ENCODE measurements around the gene ADPRH. TPM values are rescaled to one million over a fixed set of nuclear protein-coding genes. Genes with fewer than 3 reads are reported as not detected.
"Not testable (repeated sequence)": the region's sequence is repeated elsewhere in the genome, so short reads cannot be mapped to it uniquely, and the experiment has no call there.

ADPRH gene
- 6.3 TPM for polyA plus RNA-seq (ENCODE audit: insufficient read length)
- long read RNA-seq, donor 1, partial matches to known transcripts, result 0 of 1 reads
- long read RNA-seq, donor 1, other reads (novel, unspliced or antisense), result 0 of 1 reads
- long read RNA-seq, donor 2, result 0 reads
- long read RNA-seq, donor 3, partial matches to known transcripts, result 6 of 7 reads
- long read RNA-seq, donor 3, other reads (novel, unspliced or antisense), result 0 of 7 reads
- long read RNA-seq, donor 4, result 0 reads
- long read RNA-seq, donor 5, full-length matches to known transcripts, result 4 of 4 reads
- long read RNA-seq, donor 5, partial matches to known transcripts, result 0 of 4 reads
- long read RNA-seq, donor 5, other reads (novel, unspliced or antisense), result 0 of 4 reads
- long read RNA-seq, donor 6, partial matches to known transcripts, result 0 of 4 reads
- long read RNA-seq, donor 6, other reads (novel, unspliced or antisense), result 0 of 4 reads
- long read RNA-seq, donor 7, result 0 reads
- long read RNA-seq, donor 8, partial matches to known transcripts, result 0 of 2 reads
- long read RNA-seq, donor 8, other reads (novel, unspliced or antisense), result 0 of 2 reads

GRCh38 chr3:119579366-119580066 is at the start of gene ADPRH:
ADPRH (plus strand) TSS chr3:119579492; CDS start chr3:119582170, 2,678 bp downstream.
- peak; percentile 86 for DNase-seq

- no peak for DNase-seq
Measured at GRCh38 chr3:119529883-119530282, 49.4 kb upstream of the ADPRH start.

DNA sequence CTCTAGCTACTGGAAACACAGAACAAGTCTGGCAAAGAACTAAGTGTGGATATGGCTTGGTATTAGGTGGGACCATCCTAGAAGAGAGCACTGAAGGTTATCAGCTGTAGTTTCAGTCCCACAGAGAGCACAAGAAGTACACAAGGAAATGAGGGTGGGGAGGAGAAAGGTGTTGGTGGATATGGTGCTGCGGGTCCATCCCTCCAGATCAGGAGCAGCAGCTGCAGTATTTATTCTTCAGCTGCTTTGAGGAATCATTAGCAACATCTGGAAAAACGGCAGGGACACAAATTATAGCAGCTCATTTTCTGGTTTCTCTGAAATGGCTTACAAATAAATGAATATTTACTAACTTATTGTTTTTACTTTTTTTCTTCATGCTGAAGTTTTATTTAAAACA is 48.8 kb upstream of the ADPRH start:
- DNase-seq, result no peak

DNA sequence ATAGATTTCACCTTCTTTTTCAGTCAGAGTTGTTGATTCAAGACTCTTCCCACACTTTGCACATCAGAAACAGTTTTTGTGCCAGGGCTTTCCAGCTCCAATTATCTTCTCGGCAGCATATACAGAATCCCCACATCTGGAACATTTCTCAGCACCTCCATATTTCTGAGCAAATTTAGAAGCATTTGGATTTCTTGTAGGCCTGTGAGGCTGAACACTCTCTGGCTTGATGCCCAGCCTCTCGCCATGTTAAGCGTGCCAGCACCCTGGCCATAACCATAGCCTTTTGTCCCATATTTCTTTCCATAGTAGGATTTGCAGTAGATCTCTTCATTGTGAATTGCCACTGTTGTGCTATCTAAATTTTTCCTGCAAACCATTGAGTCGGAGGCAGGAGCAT is 48.1 kb upstream of the ADPRH start:
- no peak for DNase-seq

DNA sequence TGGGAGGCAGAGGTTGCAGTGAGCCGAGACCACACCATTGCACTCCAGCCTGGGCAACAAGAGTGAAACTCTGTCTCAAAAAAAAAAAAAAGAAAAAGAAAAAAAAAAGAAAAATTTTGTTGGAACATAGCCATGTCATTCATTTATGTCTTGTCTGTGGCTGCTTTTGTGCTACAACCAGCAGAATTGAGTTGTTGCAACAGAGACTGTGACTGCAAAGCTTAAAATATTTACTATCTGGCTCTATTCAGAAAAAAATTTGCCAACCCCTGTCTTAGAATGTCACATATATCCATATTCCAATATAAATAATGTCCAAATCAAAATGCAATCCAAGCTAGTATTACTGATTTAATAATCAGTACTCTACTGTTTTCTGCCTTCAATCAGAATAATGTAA is 45.0 kb upstream of the ADPRH start:
- no peak for DNase-seq

DNA sequence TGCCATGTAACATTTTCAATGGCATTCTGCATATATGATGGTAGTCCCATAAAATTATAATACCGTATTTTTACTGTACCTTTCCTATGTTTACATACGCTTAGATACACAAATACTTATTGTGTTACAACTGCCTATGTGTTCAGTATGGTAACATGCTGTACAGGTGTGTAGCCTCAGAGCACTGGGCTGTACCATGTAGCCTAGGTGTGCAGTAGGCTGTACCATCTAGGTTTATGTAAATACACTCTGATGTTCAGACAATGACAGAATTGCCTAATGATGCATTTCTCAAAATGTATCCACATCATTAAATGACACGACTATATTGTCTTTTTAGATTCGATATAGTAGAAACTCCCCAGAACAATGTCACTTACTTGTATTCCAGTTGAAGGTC is 42.5 kb upstream of the ADPRH start:
- no peak for DNase-seq

DNA sequence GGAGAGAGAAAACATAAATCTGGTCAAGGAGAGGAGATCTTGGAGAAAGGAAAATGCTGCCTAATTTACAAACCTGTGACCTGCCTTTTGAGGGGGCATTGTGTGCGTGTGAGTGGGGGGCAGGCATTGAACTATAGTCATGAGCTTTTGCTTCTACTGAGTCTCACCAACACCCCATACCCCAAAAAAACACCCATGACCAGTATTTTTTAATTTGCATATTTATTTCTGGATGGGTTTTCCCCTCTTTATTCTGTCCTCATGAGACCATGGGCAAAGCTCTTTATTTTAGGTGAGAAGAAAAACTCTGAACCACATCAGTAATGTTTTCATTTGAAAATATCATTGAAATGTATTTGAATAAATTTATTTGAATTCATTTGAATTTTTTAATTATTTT is 40.5 kb upstream of the ADPRH start:
- no peak for DNase-seq

GRCh38 chr3:119541547-119541946 is 37.7 kb upstream of the ADPRH start:
- no peak for DNase-seq

DNA sequence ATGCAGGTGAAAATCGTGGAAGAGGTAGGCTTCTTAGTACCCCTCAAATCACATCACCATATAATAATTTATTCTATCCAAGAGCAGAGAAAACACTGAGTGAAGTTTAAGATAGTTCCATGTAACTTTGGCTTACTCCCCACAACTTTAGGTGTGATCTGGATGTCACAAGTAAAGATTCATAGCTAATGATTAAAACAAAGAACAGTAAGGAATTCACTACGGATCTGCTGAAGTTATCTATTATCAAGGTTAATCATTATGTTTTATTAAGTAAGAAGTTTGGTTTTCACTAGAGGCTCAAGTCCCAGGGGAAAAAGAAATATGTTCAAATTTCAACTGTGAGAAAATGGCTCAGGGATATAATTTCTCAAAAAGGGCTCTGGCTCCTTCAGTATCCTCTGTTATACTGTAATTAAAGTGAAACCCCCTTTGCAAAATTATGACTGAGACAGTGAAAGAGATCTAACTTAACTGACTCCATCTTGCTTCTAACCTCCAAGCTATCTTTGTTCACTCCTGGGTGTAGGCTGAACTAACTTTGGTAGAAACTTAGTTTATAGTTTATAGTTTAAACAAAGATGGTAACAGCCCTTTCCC is 37.0 kb upstream of the ADPRH start:
- no peak for DNase-seq

DNA sequence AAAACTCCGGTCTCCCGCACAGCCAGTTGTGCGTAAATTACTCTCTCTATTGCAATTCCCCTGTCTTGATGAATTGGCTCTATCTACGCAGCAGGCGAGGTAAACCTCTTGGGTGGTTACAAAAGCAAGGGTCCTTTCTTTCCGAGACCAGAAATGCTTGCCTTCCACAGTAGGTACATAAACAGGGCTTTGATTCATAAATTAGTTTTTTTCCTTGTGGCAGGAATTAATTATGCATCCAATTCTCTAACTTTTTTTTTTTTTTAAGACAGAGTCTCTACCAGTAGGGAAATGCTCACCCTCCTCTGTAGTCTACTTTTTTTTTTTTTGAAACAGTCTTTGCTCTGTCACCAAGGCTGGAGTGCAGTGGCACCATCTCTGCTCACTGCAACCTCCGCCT is 36.1 kb upstream of the ADPRH start:
- no peak for DNase-seq

DNA sequence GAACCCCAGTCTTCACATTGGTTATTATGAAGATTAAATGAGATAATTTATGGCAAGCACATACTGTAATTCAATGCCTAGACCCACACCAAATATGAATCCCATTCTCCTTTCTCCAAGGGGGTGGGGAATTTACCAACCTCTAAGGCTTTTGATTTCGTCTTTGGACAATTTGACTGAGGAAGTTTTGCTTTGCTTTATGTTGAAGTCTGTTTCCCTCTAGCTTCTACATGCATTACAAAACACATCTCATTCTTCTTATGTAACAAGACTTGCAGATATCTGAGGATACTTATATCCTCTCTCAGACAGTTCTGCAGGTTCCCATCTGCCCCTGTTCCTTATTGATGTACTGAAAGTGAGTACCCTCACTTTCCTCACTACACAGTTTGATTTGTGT is 32.1 kb upstream of the ADPRH start:
- no peak for DNase-seq

DNA sequence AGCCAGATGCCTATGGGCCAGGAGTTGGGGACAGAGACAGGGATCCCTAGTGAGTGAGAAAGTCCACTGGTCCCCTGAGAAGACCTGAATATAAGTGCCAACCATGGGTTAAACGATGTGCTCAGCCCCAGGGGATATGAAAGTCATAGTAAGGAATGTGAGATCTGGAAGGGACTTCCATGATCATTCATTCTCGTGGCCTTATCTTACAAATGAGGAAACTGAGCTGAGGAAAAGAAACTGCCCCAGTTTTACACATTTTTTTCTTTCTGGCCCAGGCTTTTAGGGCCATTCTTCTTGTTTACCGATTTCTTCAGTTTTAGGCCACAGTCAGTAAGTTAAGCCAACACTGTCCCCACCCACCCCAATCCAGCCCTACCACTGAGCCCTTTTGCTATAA is 31.0 kb upstream of the ADPRH start:
- no peak for DNase-seq

GRCh38 chr3:119550192-119550910 is 28.9 kb upstream of the ADPRH start:
- no peak for DNase-seq

GRCh38 chr3:119551598-119551997 is 27.7 kb upstream of the ADPRH start:
- no peak for DNase-seq

- DNase-seq, result not testable (repeated sequence)
Measured at GRCh38 chr3:119552928-119553327, 26.4 kb upstream of the ADPRH start.

DNA sequence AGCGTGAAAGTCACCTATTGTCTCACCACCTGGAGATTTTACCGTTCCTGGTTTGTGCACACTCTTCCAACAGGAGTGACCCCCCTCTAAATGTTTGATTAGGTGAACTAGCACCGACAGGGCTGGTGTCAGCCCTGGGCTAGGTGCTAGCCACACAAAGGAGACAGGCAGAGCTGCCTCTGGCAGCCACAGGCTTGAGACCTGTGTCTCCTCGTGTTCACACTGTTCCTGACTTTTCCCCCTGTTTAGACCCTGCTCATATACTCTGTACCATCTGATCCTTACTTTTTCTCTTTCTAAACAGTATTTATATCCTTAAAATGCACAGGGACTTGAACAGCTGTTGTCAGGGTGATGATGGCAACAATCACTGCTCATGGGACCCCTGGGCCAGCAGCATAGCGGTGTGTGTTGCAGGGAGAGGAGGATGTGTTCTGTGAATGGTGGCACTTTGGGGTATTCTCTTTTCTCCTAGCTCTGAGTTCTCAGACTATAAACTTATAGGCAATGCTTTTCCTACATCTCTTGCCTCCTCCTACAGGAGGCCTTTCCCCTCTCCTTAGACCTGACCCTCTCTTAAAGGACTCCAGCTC is 25.4 kb upstream of the ADPRH start:
- no peak for DNase-seq

- DNase-seq, result no peak
Measured at GRCh38 chr3:119555309-119555735, 24.0 kb upstream of the ADPRH start.

- no peak for DNase-seq
Measured at GRCh38 chr3:119555929-119556328, 23.4 kb upstream of the ADPRH start.

DNA sequence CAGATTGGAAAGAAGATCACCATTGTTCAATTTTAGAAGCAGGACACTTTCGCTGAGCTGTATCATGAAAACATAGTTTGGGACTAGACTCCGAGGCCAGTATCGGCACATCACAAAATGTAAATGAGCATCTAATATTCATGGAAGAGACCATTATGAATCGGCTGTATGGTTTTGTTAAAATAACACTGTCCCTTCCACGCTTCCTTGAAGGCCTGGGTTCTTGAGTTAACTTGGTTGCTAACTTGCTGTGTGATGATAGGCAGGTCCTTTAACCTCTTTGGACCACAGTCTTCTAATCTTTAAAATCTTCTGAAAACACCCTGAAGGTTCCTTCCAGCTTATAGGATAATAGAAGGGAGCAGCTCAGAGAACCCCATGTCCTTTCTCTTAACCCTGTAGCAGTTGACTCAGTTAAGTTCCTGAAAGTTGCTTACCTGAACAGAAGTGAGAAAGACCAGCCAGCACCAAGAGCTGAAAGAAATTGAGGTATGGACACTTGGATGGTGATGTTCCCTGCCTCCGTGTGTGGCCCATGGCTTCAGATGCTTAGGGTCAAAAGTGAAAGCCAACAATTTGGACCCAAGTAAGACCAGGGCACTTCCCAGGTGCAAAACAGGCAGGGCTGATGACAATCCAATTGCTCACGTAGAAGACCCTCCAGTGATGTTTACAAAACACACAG is 22.0 kb upstream of the ADPRH start:
- DNase-seq, result no peak

- DNase-seq, result no peak
Measured at GRCh38 chr3:119557877-119558269, 21.4 kb upstream of the ADPRH start.

GRCh38 chr3:119558626-119559317 is 20.5 kb upstream of the ADPRH start:
- DNase-seq, result no peak

All from left kidney (tissue), 8 donors.